ENCODE measurements around the gene SLC2A6.

DNA sequence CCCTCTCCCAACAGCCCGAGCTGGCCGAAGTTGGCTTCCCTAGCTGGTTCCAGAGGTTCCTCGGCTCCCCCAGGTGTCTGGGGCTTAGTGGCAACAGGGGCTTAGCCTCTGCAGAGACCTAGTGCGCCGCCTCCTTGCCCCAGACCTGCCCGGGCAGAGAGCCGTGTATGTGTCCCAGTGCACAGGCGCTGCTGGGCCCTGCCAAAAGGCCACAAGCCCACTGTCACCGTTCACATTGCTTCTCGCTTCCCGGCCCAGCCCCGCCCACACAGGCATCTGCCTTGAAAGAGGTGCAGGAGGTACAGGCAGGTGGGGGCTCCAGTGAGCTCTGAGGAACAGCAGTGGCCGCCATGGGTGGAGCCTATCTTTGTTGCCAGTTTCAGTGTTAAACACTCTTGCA is 21.7 kb downstream of the SLC2A6 start:
- no peak for TF ChIP-seq GABPA (IDR thresholded peaks at IDR 0.05; ENCODE audit: low read depth)
- TF ChIP-seq, protein P1, sequence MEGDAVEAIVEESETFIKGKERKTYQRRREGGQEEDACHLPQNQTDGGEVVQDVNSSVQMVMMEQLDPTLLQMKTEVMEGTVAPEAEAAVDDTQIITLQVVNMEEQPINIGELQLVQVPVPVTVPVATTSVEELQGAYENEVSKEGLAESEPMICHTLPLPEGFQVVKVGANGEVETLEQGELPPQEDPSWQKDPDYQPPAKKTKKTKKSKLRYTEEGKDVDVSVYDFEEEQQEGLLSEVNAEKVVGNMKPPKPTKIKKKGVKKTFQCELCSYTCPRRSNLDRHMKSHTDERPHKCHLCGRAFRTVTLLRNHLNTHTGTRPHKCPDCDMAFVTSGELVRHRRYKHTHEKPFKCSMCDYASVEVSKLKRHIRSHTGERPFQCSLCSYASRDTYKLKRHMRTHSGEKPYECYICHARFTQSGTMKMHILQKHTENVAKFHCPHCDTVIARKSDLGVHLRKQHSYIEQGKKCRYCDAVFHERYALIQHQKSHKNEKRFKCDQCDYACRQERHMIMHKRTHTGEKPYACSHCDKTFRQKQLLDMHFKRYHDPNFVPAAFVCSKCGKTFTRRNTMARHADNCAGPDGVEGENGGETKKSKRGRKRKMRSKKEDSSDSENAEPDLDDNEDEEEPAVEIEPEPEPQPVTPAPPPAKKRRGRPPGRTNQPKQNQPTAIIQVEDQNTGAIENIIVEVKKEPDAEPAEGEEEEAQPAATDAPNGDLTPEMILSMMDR (IDR thresholded peaks at IDR 0.05; ENCODE audit: insufficient read depth, low read length), result no peak
- TF ChIP-seq, protein P2, sequence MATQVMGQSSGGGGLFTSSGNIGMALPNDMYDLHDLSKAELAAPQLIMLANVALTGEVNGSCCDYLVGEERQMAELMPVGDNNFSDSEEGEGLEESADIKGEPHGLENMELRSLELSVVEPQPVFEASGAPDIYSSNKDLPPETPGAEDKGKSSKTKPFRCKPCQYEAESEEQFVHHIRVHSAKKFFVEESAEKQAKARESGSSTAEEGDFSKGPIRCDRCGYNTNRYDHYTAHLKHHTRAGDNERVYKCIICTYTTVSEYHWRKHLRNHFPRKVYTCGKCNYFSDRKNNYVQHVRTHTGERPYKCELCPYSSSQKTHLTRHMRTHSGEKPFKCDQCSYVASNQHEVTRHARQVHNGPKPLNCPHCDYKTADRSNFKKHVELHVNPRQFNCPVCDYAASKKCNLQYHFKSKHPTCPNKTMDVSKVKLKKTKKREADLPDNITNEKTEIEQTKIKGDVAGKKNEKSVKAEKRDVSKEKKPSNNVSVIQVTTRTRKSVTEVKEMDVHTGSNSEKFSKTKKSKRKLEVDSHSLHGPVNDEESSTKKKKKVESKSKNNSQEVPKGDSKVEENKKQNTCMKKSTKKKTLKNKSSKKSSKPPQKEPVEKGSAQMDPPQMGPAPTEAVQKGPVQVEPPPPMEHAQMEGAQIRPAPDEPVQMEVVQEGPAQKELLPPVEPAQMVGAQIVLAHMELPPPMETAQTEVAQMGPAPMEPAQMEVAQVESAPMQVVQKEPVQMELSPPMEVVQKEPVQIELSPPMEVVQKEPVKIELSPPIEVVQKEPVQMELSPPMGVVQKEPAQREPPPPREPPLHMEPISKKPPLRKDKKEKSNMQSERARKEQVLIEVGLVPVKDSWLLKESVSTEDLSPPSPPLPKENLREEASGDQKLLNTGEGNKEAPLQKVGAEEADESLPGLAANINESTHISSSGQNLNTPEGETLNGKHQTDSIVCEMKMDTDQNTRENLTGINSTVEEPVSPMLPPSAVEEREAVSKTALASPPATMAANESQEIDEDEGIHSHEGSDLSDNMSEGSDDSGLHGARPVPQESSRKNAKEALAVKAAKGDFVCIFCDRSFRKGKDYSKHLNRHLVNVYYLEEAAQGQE (IDR thresholded peaks at IDR 0.05; ENCODE audit: insufficient replicate concordance, low read depth), result no peak
- no peak for TF ChIP-seq POLR2AphosphoS5 (IDR thresholded peaks at IDR 0.05; ENCODE audit: low read depth)

All from HL-60 (cell line).